Stomach (tissue), 9 donors: Measurements from ENCODE around the gene POC1A. TPM values are rescaled to one million over a fixed set of nuclear protein-coding genes. Genes with fewer than 3 reads are reported as not detected.
A peak's percentile ranks its signal among the peaks of the same experiment; 100 is the strongest.
"Not testable (repeated sequence)": the region's sequence is repeated elsewhere in the genome, so short reads cannot be mapped to it uniquely, and the experiment has no call there.

ENCODE experiments used
- DNase-seq, 2 donors: peaks; one replicate each; pipeline versions ENCODE4 v3.0.0 to v3.0.0-alpha.2; 2013 to 2019
- H3K27ac ChIP-seq, 5 donors: fragments of 200-600 bp in 4 of 5; sonication (generic) in 4 of 5; one replicate each; pipeline ENCODE4 v1.5.1; 2013 to 2019; ENCODE audit warnings: mild to moderate bottlenecking in 1 of 5, moderate library complexity in 1 of 5
- H3K27me3 ChIP-seq, 3 donors: fragments of 200-600 bp; sonication (generic); one replicate each; pipeline ENCODE4 v1.5.1; 2017 to 2019; ENCODE audit warnings: mixed run types in 1 of 3
- H3K36me3 ChIP-seq, 4 donors: fragments of 200-600 bp; sonication (generic); 1 replicate in 3 of 4; 2 replicates in 1 of 4; pipeline ENCODE4 v1.5.1; 2016 to 2019
- H3K4me1 ChIP-seq, 4 donors: fragments of 200-600 bp; sonication (generic); one replicate each; pipeline ENCODE4 v1.5.1; 2016 to 2019
- H3K4me3 ChIP-seq, 4 donors: fragments of 200-600 bp; sonication (generic) in 3 of 4; one replicate each; pipeline ENCODE4 v1.5.1; 2016 to 2019; ENCODE audit warnings: mild to moderate bottlenecking in 1 of 4
- H3K9me3 ChIP-seq, 4 donors: fragments of 200-600 bp; sonication (generic); one replicate each; pipeline ENCODE4 v1.5.1; 2016 to 2019
- CTCF ChIP-seq, 7 experiments: fragments of 450-650 bp in 4 of 7; fragments of 200-600 bp in 3 of 7; sonication (generic) in 3 of 7; IDR thresholded peaks; one replicate each; pipeline ENCODE4 v1.5.1; 2016 to 2019; ENCODE audit warnings: antibody characterized with exemption in 7 of 7, control low read depth in 2 of 7, mild to moderate bottlenecking in 1 of 7
- EP300 ChIP-seq: sonication (generic); formaldehyde crosslinking; IDR thresholded peaks from one replicate; pipeline ENCODE4 v1.6.1; 2017; ENCODE audit warnings: antibody characterized with exemption
- POLR2A ChIP-seq, 4 donors: fragments of 450-650 bp; IDR thresholded peaks; one replicate each; pipeline ENCODE4 v1.6.1; 2016; ENCODE audit warnings: antibody characterized with exemption in 4 of 4, control low read depth in 2 of 4, mild to moderate bottlenecking in 1 of 4, moderate library complexity in 1 of 4
- POLR2AphosphoS5 ChIP-seq, 3 donors: sonication (generic); formaldehyde crosslinking; IDR thresholded peaks; one replicate each; pipeline ENCODE4 v1.6.1; 2016; ENCODE audit warnings: antibody characterized with exemption in 3 of 3
- WGBS, 5 donors: extraction: QIAGEN DNeasy Blood & Tissue Kit in 3 of 5; methylation state at CpG; one replicate each; pipeline versions ENCODE4 v1.1.5 to v1.1.7; 2013 to 2018; 5-methylcytosine and 5-hydroxymethylcytosine counted together
- intact Hi-C: fragments of 100-400 bp; cut with DNase I; formaldehyde crosslinking; loops from one replicate; pipeline ENCODE4 v1.15.1; 2023; ENCODE audit warnings: low total_unique reads
- polyA plus RNA-seq, 3 donors: library from polyadenylated mRNA; stranded (reverse); fragments of 200-250 nt; gene quantifications; one replicate each; pipeline ENCODE4 v1.2.3, GENCODE V29; 2013
- total RNA-seq, 5 donors: library from RNA; depleted of rRNA; stranded (reverse); fragments of >200 nt; gene quantifications; one replicate each; pipeline versions ENCODE4 v1.1.0 to v1.2.3, GENCODE V29; 2014 to 2016
- donor health status: healthy with polysubstance abuse.
- donor health status: Bipolar disorder and iron deficiency.
- donor health status: healthy.

Gene POC1A
- total and polyA plus RNA-seq, 8 donors = 1.8 to 23.2 (median 3.5) TPM; not detected in 1

- DNase-seq = no peak
- 23 to 32% (median 29%) methylated on average over 1 of the region's 1 CpG for WGBS, 5 donors
- no peak for TF ChIP-seq POLR2AphosphoS5 (IDR thresholded peaks at IDR 0.05)
- no peak for TF ChIP-seq EP300
- no peak for TF ChIP-seq POLR2A (IDR thresholded peaks at IDR 0.05)
- no peak for TF ChIP-seq CTCF (IDR thresholded peaks at IDR 0.05)
- Histone ChIP-seq H3K27me3 (no peaks in the 10 kb centered on the region), H3K36me3 (no peaks in the 10 kb centered on the region), H3K9me3 (no peaks in the 10 kb centered on the region), H3K27ac (no peak overlapping the region), H3K4me3 (no peak overlapping the region), H3K4me1 (peaks cover 4 to 9% (median 5%) of the 10 kb centered on the region in 4 donors)
- intact Hi-C loops = no loop called here
Observed at GRCh38 chr3:52159503-52159902, 5.3 kb upstream of the POC1A start.

- H3K9me3 ChIP-seq = no peaks in the 10 kb centered on the region
- no peak for DNase-seq
- peak overlapping the region in 3 of 5 donors; percentile 1 to 93 (median 90) for H3K27ac ChIP-seq
- TF ChIP-seq POLR2AphosphoS5 (IDR thresholded peaks at IDR 0.05) = no peak
- TF ChIP-seq POLR2A (IDR thresholded peaks at IDR 0.05) = no peak
- TF ChIP-seq CTCF (IDR thresholded peaks at IDR 0.05) = no peak
- no peak for TF ChIP-seq EP300
- WGBS, 5 donors = 64 to 83% (median 72%) methylated on average over 4 of the region's 4 CpGs
- H3K4me1 ChIP-seq = peaks cover 12 to 21% (median 17%) of the 10 kb centered on the region in 4 donors
- intact Hi-C loops = no loop called here
- H3K36me3 ChIP-seq = no peaks in the 10 kb centered on the region
- H3K4me3 ChIP-seq = no peak overlapping the region
- H3K27me3 ChIP-seq = no peaks in the 10 kb centered on the region
Observed at GRCh38 chr3:52155912-52156311, 1.7 kb upstream of the POC1A start.

- TF ChIP-seq EP300 (no peak), POLR2A (IDR thresholded peaks at IDR 0.05) (no peak), POLR2AphosphoS5 (IDR thresholded peaks at IDR 0.05) (no peak), CTCF (IDR thresholded peaks at IDR 0.05) (no peak)
- Histone ChIP-seq H3K36me3 (peaks cover 0 to 16% (median 0%) of the 10 kb centered on the region in 4 donors), H3K4me1 (peaks cover 12 to 21% (median 17%) of the 10 kb centered on the region in 4 donors), H3K4me3 (peak overlapping the region; percentile 59 to 75 (median 70)), H3K9me3 (no peaks in the 10 kb centered on the region), H3K27ac (peak overlapping the region; percentile 89 to 95 (median 90)), H3K27me3 (no peaks in the 10 kb centered on the region)
- intact Hi-C loops = no loop called here
- peak in 1 of 2 donors; percentile 56 for DNase-seq
- WGBS, 5 donors = 10 to 21% (median 11%) methylated on average over 9 to 18 of the region's 18 CpGs
Observed at GRCh38 chr3:52153389-52154096, 680 bp downstream of the POC1A start.

GRCh38 chr3:52151991-52152390 lies 2.2 kb downstream of the POC1A start:
- peaks cover 0 to 22% (median 0%) of the 10 kb centered on the region in 4 donors for H3K36me3 ChIP-seq
- intact Hi-C loops, H3K27me3 ChIP-seq, H3K27ac ChIP-seq, H3K4me3 ChIP-seq, DNase-seq, H3K9me3 ChIP-seq: not testable (repeated sequence)
- H3K4me1 ChIP-seq = peaks cover 12 to 21% (median 17%) of the 10 kb centered on the region in 4 donors
- WGBS, 5 donors = 88 to 95% (median 93%) methylated on average over 4 of the region's 4 CpGs

GRCh38 chr3:52150860-52151259 lies 3.4 kb downstream of the POC1A start:
- intact Hi-C loops = no loop called here
- no peak for DNase-seq
- 90 to 95% (median 93%) methylated on average over 4 of the region's 4 CpGs for WGBS, 5 donors
- TF ChIP-seq CTCF (IDR thresholded peaks at IDR 0.05) (no peak), EP300 (no peak), POLR2AphosphoS5 (IDR thresholded peaks at IDR 0.05) (no peak), POLR2A (IDR thresholded peaks at IDR 0.05) (no peak)
- Histone ChIP-seq H3K4me1 (peaks cover 12 to 21% (median 17%) of the 10 kb centered on the region in 4 donors), H3K4me3 (no peak overlapping the region), H3K36me3 (peaks cover 0 to 34% (median 2%) of the 10 kb centered on the region in 4 donors), H3K9me3 (no peaks in the 10 kb centered on the region), H3K27ac (no peak overlapping the region), H3K27me3 (no peaks in the 10 kb centered on the region)
